Omental fat pad (tissue), 4 donors: ENCODE measurements around the gene MTIF2. TPM values are rescaled to one million over a fixed set of nuclear protein-coding genes. Genes with fewer than 3 reads are reported as not detected.
"Not testable (repeated sequence)": the region's sequence is repeated elsewhere in the genome, so short reads cannot be mapped to it uniquely, and the experiment has no call there.

Experiments used
- ATAC-seq: fragments of 150-250 bp; one replicate; pipeline ENCODE4 v1.9.1; 2016; ENCODE audit warnings: mild to moderate bottlenecking, moderate library complexity; ENCODE audit not compliant: low FRiP score
- DNase-seq: peaks from one replicate; pipeline ENCODE4 v3.0.0-alpha.2; 2019; ENCODE audit warnings: low spot score
- small RNA-seq: library from RNA; depleted of rRNA; stranded (forward); fragments of <200 nt; gene quantifications from one replicate; pipeline ENCODE3, GENCODE V24; 2016
- total RNA-seq, 4 donors: library from RNA; depleted of rRNA; stranded (reverse); fragments of >200 nt; gene quantifications; one replicate each; pipeline ENCODE4 v1.1.0, GENCODE V29; 2016
- TF ChIP-seq, protein P1 (sequence below), 3 donors: fragments of 450-650 bp; IDR thresholded peaks; one replicate each; pipeline ENCODE4 v1.5.1; 2016 to 2017; ENCODE audit warnings: antibody characterized with exemption in 3 of 3, mild to moderate bottlenecking in 3 of 3, moderate library complexity in 2 of 3

Gene MTIF2
- total RNA-seq, 4 donors from 2014 or later: 21.5 to 25.3 (median 22.9) TPM

DNA sequence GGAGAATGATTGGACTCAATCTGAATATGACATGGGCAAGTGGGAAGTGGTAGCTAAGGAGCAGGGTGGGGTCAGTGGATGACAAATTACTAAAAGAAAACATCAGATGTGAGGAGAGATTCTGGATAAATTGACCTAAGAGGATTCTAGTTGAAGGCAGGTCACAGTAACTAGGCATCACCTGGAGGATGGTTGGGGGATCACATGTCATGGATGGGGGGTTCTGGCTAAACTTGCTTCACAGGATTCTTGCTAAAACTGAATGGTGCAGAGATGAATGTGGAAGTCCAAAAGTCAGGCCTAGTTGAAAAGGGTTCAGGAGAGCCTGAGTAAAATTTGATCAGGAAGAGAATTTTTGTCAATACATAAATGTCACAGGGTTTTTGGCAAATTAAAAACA, 55.2 kb downstream of the MTIF2 start:
- TF ChIP-seq, protein P1, sequence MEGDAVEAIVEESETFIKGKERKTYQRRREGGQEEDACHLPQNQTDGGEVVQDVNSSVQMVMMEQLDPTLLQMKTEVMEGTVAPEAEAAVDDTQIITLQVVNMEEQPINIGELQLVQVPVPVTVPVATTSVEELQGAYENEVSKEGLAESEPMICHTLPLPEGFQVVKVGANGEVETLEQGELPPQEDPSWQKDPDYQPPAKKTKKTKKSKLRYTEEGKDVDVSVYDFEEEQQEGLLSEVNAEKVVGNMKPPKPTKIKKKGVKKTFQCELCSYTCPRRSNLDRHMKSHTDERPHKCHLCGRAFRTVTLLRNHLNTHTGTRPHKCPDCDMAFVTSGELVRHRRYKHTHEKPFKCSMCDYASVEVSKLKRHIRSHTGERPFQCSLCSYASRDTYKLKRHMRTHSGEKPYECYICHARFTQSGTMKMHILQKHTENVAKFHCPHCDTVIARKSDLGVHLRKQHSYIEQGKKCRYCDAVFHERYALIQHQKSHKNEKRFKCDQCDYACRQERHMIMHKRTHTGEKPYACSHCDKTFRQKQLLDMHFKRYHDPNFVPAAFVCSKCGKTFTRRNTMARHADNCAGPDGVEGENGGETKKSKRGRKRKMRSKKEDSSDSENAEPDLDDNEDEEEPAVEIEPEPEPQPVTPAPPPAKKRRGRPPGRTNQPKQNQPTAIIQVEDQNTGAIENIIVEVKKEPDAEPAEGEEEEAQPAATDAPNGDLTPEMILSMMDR (IDR thresholded peaks at IDR 0.05): no peak
- DNase-seq (no peak), ATAC-seq (no peak)

DNA sequence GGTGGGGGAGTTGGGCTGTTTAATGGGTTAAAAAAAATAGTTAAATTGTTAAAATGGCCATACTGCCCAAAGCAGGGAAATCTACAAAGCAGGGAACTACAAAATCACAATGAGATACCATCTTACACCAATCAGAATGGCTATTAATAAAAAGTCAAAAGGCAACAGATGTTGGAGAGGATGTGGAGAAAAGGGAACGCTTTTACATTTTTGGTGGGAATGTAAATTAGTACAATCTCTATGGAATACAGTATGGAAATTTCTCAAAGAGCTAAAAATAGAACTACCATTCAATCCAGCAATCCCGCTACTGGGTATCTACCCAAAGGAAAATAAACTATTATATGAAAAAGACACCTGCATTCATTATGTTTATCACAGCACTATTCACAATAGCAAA, 64.1 kb downstream of the MTIF2 start:
- no peak for ATAC-seq
- no peak for DNase-seq
- TF ChIP-seq, protein P1 (IDR thresholded peaks at IDR 0.05): no peak

DNA sequence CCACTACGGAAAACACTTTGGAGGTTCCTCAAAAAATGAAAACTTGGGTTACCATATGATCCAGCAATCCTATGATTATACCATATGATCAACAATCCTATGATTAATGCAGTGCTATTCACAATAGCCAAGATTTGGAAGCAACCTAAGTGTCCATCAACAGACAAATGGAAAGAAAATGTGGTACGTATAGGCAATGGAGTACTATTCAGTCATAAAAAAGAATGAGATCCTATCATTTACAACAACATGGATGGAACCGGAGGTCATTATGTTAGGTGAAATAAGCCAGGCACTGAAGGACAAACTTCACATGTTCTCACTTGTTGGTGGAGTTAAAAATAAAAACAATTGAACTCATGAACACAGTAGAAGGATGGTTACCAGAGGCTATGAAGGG, 64.5 kb downstream of the MTIF2 start:
- TF ChIP-seq, protein P1 (IDR thresholded peaks at IDR 0.05): no peak
- no peak for DNase-seq
- no peak for ATAC-seq

DNA sequence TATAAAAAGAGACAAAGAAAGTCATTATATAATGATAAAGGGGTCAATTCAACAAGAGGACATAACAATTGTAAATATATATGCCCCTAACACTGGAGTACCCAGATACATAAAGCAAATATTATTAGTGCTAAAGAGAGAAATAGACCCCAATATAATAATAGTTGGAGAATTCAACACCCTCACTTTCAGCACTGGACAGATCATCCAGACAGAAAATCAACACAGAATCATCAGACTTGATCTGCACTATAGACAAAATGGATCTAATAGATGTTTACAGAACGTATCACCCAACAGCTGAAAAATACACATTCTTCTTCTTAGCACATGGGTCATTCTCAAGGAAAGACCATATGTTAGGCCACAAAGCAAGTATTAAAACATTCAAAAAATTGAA, 68.6 kb downstream of the MTIF2 start:
- no peak for DNase-seq
- no peak for ATAC-seq
- TF ChIP-seq, protein P1 (IDR thresholded peaks at IDR 0.05): no peak

DNA sequence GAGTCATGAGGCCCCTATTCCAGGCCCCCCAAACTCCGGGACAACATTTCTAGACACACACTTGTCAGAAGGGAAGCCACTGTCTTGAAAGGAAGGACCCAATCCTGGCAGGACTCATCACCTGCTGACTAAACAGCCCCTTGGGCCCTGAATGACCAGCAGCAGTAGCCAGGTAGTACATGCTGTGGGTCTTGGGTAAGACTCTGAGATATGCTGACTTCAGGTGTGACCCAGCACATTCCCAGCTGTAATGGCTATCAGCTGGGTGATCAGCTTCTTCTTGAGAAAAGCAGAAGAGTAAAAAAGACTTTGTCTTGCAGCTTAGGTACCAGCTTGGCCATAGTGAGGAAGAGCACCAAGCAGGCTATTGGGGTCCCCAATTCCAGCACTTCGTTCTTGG, 72.5 kb downstream of the MTIF2 start:
- TF ChIP-seq, protein P1 (IDR thresholded peaks at IDR 0.05): no peak
- DNase-seq (no peak), ATAC-seq (no peak)

DNA sequence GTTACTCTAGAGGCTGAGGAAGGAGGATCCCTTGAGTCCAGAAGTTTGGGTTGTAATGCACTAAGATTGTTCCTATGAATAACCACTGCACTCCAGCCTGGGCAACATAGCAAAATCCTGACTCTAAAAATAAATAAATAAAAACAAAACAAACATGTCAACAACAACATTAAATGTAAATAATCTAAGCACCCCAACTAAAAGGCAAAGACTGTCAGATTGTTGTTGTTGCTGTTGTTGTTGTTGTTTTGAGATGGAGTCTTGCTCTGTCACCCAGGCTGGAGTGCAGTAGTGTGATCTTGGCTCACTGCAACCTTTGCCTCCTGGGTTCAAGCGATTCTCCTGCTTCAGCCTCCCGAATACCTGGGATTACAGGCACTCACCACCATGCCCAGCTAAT, 77.1 kb downstream of the MTIF2 start:
- ATAC-seq, DNase-seq: not testable (repeated sequence)

DNA sequence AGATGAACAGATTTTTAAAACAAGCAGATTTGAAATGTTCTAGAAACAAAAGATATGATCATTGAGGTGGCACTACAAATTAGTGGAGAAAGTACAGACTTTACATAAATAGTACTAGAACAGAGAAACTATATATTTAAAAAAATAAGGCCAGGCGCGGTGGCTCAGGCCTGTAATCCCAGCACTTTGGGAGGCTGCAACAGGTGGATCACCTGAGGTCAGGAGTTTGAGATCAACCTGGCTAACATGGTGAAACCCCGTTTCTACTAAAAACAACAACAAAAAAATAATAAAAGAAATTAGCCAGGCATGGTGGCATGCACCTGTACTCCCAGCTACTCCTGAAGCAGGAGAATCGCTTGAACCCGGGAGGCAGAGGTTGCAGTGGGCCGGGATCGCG, 82.2 kb downstream of the MTIF2 start:
- not testable (repeated sequence) for DNase-seq, ATAC-seq

Small RNA genes lying within 50 kb of the gene (small RNA-seq; reads per million reads assigned to genes)
- gene RF00019: not detected

Other genes starting within 250 kb of the MTIF2 start
- gene RTN4, start 218.8 kb downstream of the MTIF2 start, total RNA-seq: 100 to 1,000 TPM; 308 to 566 (median 400) TPM
- 1 to 10 TPM; 5.6 to 7.7 (median 6.0) TPM for gene CLHC1, start 36.9 kb downstream of the MTIF2 start, total RNA-seq
- gene RPS27A, start 36.5 kb downstream of the MTIF2 start, total RNA-seq: 1,000 to 10,000 TPM; 1,333 to 2,174 (median 1,743) TPM
- 100 to 1,000 TPM in 1 of 4 donors, 10 to 100 TPM in 3; 38.0 to 141 (median 64.3) TPM for gene CCDC88A, start 150.6 kb upstream of the MTIF2 start, total RNA-seq